ENCODE data around the gene FUT6.
A peak's percentile ranks its signal among the peaks of the same experiment; 100 is the strongest.

Gene FUT6

GRCh38 chr19:5803441-5803751, 36.1 kb downstream of the FUT6 start:
- Histone ChIP-seq H3K4me3 (peak overlapping the region in 1 of 2 donors; percentile 2), H3K27ac (no peak overlapping the region), H3K27me3 (peaks cover 0 to 93% of the 10 kb centered on the region in 2 donors), H3K9me3 (no peaks in the 10 kb centered on the region), H3K36me3 (no peaks in the 10 kb centered on the region), H3K4me1 (peaks cover 0 to 20% (median 7%) of the 10 kb centered on the region in 4 donors)
- intact Hi-C loops (cut with DNase I; ENCODE audit: low total_unique reads), result no loop called here
- DNase-seq, result no peak
- no peak for TF ChIP-seq CTCF (IDR thresholded peaks at IDR 0.05)

GRCh38 chr19:5801796-5802619, 37.5 kb downstream of the FUT6 start:
- no peaks in the 10 kb centered on the region for H3K36me3 ChIP-seq
- DNase-seq, result no peak
- peaks cover 0 to 89% of the 10 kb centered on the region in 2 donors for H3K27me3 ChIP-seq
- no peak overlapping the region for H3K4me3 ChIP-seq
- no peak overlapping the region for H3K27ac ChIP-seq
- no peaks in the 10 kb centered on the region for H3K9me3 ChIP-seq
- no peak for TF ChIP-seq CTCF (IDR thresholded peaks at IDR 0.05)
- intact Hi-C loops (cut with DNase I; ENCODE audit: low total_unique reads), result no loop called here
- peaks cover 0 to 20% (median 7%) of the 10 kb centered on the region in 4 donors for H3K4me1 ChIP-seq

GRCh38 chr19:5800361-5801270, 38.9 kb downstream of the FUT6 start:
- peaks cover 0 to 20% (median 7%) of the 10 kb centered on the region in 4 donors for H3K4me1 ChIP-seq
- no peak overlapping the region for H3K27ac ChIP-seq
- H3K36me3 ChIP-seq, result no peaks in the 10 kb centered on the region
- no peak for TF ChIP-seq CTCF (IDR thresholded peaks at IDR 0.05)
- intact Hi-C loops (cut with DNase I; ENCODE audit: low total_unique reads), result no loop called here
- H3K4me3 ChIP-seq, result no peak overlapping the region
- H3K9me3 ChIP-seq, result no peaks in the 10 kb centered on the region
- peaks cover 0 to 75% of the 10 kb centered on the region in 2 donors for H3K27me3 ChIP-seq
- no peak for DNase-seq

- intact Hi-C loops (cut with DNase I; ENCODE audit: low total_unique reads), result no loop called here
- Histone ChIP-seq H3K27me3 (peaks cover 0 to 69% of the 10 kb centered on the region in 2 donors), H3K4me1 (peaks cover 0 to 17% (median 7%) of the 10 kb centered on the region in 4 donors), H3K36me3 (no peaks in the 10 kb centered on the region), H3K4me3 (no peak overlapping the region), H3K27ac (no peak overlapping the region), H3K9me3 (no peaks in the 10 kb centered on the region)
- TF ChIP-seq CTCF (IDR thresholded peaks at IDR 0.05), result no peak
- DNase-seq, result no peak
These were observed 40.0 kb downstream of the FUT6 start for GRCh38 chr19:5799247-5800241.

GRCh38 chr19:5798244-5798643, 41.3 kb downstream of the FUT6 start:
- no peak overlapping the region for H3K4me3 ChIP-seq
- H3K9me3 ChIP-seq, result no peaks in the 10 kb centered on the region
- H3K27me3 ChIP-seq, result peaks cover 0 to 58% of the 10 kb centered on the region in 2 donors
- no peak for DNase-seq
- no peak for TF ChIP-seq CTCF (IDR thresholded peaks at IDR 0.05)
- no peak overlapping the region for H3K27ac ChIP-seq
- peaks cover 0 to 7% (median 0%) of the 10 kb centered on the region in 4 donors for H3K4me1 ChIP-seq
- H3K36me3 ChIP-seq, result no peaks in the 10 kb centered on the region
- intact Hi-C loops (cut with DNase I; ENCODE audit: low total_unique reads), result no loop called here
